HEK293T (cell line): ENCODE data around the gene AGAP2.

ENCODE experiments used
- CTCF ChIA-PET: fragments of 350-600 bp; formaldehyde crosslinking; extraction: SDS; loops from one replicate; lab custom pipeline; 2021; ENCODE audit warnings: antibody characterized with exemption, inconsistent platforms; lab: Yijun Ruan, JAX
- POLR2A ChIA-PET: fragments of 350-600 bp; formaldehyde crosslinking; extraction: SDS; loops from one replicate; lab custom pipeline; 2020; ENCODE audit warnings: antibody characterized with exemption, inconsistent platforms; lab: Yijun Ruan, JAX
- DNase-seq: peaks from one replicate; pipeline ENCODE4 v3.0.0; 2012; ENCODE audit warnings: mixed read lengths; ENCODE audit errors: extremely low spot score
- ARNT ChIP-seq: fragments of 450-650 bp; IDR thresholded peaks from 2 replicates; pipeline ENCODE4 v1.6.1; 2017; ENCODE audit warnings: mild to moderate bottlenecking
- BHLHE40 ChIP-seq: fragments of 450-650 bp; IDR thresholded peaks from 2 replicates; pipeline ENCODE4 v1.6.1; 2016; ENCODE audit warnings: mild to moderate bottlenecking, moderate library complexity, borderline replicate concordance
- CTBP1 ChIP-seq: fragments of 450-650 bp; IDR thresholded peaks from 2 replicates; pipeline ENCODE4 v1.6.1; 2016; ENCODE audit warnings: borderline replicate concordance
- ELF4 ChIP-seq: fragments of 450-650 bp; IDR thresholded peaks from 2 replicates; pipeline ENCODE4 v1.6.1; 2017; ENCODE audit warnings: antibody characterized with exemption
- FOXA1 ChIP-seq: fragments of 450-650 bp; IDR thresholded peaks from 2 replicates; pipeline ENCODE4 v1.6.1; 2016; ENCODE audit warnings: mild to moderate bottlenecking
- FOXK2 ChIP-seq: fragments of 450-650 bp; IDR thresholded peaks from 2 replicates; pipeline ENCODE4 v1.6.1; 2016; ENCODE audit warnings: mild to moderate bottlenecking
- FOXM1 ChIP-seq: fragments of 450-650 bp; IDR thresholded peaks from 2 replicates; pipeline ENCODE4 v1.6.1; 2017; ENCODE audit warnings: mild to moderate bottlenecking, borderline replicate concordance
- HDGF ChIP-seq: fragments of 450-650 bp; IDR thresholded peaks from 2 replicates; pipeline ENCODE4 v1.6.1; 2017; ENCODE audit warnings: antibody characterized with exemption, borderline replicate concordance
- L3MBTL2 ChIP-seq: fragments of 450-650 bp; conservative IDR thresholded peaks from 2 replicates; pipeline ENCODE4 v1.6.1; 2016; ENCODE audit warnings: mild to moderate bottlenecking
- LEF1 ChIP-seq: fragments of 450-650 bp; IDR thresholded peaks from 2 replicates; pipeline ENCODE4 v1.6.1; 2017; ENCODE audit warnings: mild to moderate bottlenecking, borderline replicate concordance
- NFRKB ChIP-seq: fragments of 450-650 bp; IDR thresholded peaks from 2 replicates; pipeline ENCODE4 v1.6.1; 2016; ENCODE audit warnings: mild to moderate bottlenecking, moderate library complexity
- SP1 ChIP-seq: fragments of 450-650 bp; IDR thresholded peaks from 2 replicates; pipeline ENCODE4 v1.6.1; 2017
- SUZ12 ChIP-seq: fragments of 450-650 bp; IDR thresholded peaks from 2 replicates; pipeline ENCODE4 v1.6.1; 2016; ENCODE audit warnings: mild to moderate bottlenecking
- TARDBP ChIP-seq: fragments of 450-650 bp; IDR thresholded peaks from 2 replicates; pipeline ENCODE4 v1.6.1; 2016
- ZNF384 ChIP-seq: fragments of 450-650 bp; IDR thresholded peaks from 2 replicates; pipeline ENCODE4 v1.6.1; 2016
- TF ChIP-seq, protein P1 (sequence below): fragments of 450-650 bp; IDR thresholded peaks from 2 replicates; pipeline ENCODE4 v1.6.1; 2016

Gene AGAP2

GRCh38 chr12:57730336-57731067, 8.0 kb downstream of the AGAP2 start:
- ChIA-PET CTCF (no interaction called here), POLR2A (interaction anchor here (6.9 kb wide), 1 partner anchor 14 kb away, joined by 42 read pairs; the partner anchor contains the start of gene TSPAN31)
- no peak for TF ChIP-seq HDGF
- TF ChIP-seq L3MBTL2, result no peak
- no peak for TF ChIP-seq BHLHE40
- TF ChIP-seq SUZ12, result no peak
- no peak for TF ChIP-seq SP1
- no peak for DNase-seq

GRCh38 chr12:57729321-57729844, 9.2 kb downstream of the AGAP2 start:
- ChIA-PET POLR2A (no interaction called here), CTCF (no interaction called here)
- DNase-seq, result no peak
- no peak for TF ChIP-seq TARDBP
- no peak for TF ChIP-seq SUZ12
- no peak for TF ChIP-seq BHLHE40
- TF ChIP-seq SP1, result no peak
- no peak for TF ChIP-seq L3MBTL2
- TF ChIP-seq CTBP1, result no peak
- no peak for TF ChIP-seq NFRKB
- TF ChIP-seq ZNF384, result no peak
- TF ChIP-seq, protein P1, sequence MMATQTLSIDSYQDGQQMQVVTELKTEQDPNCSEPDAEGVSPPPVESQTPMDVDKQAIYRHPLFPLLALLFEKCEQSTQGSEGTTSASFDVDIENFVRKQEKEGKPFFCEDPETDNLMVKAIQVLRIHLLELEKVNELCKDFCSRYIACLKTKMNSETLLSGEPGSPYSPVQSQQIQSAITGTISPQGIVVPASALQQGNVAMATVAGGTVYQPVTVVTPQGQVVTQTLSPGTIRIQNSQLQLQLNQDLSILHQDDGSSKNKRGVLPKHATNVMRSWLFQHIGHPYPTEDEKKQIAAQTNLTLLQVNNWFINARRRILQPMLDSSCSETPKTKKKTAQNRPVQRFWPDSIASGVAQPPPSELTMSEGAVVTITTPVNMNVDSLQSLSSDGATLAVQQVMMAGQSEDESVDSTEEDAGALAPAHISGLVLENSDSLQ, result no peak
- no peak for TF ChIP-seq LEF1
- TF ChIP-seq HDGF, result no peak
- no peak for TF ChIP-seq FOXA1
- no peak for TF ChIP-seq ELF4
- no peak for TF ChIP-seq ARNT
- no peak for TF ChIP-seq FOXM1
- no peak for TF ChIP-seq FOXK2

GRCh38 chr12:57727758-57728395, 10.7 kb downstream of the AGAP2 start:
- TF ChIP-seq SUZ12 (no peak), L3MBTL2 (no peak), BHLHE40 (no peak), FOXM1 (no peak), SP1 (no peak), CTBP1 (no peak), HDGF (no peak), ELF4 (no peak), ZNF384 (no peak), FOXA1 (no peak), LEF1 (no peak), TARDBP (no peak)
- TF ChIP-seq, protein P1, result no peak
- DNase-seq, result no peak
- POLR2A ChIA-PET, result interaction anchor here (2.4 to 2.9 kb wide), 3 partner anchors 8 to 24 kb away, joined by 11 to 29 read pairs (median 23); partner anchors contain the start of genes CDK4 and TSPAN31
- CTCF ChIA-PET, result no interaction called here

GRCh38 chr12:57726884-57727757, 11.4 kb downstream of the AGAP2 start:
- TF ChIP-seq, protein P1, result no peak
- TF ChIP-seq SP1, result no peak
- no peak for TF ChIP-seq TARDBP
- TF ChIP-seq HDGF, result no peak
- no peak for TF ChIP-seq NFRKB
- TF ChIP-seq ELF4, result no peak
- TF ChIP-seq BHLHE40, result no peak
- TF ChIP-seq L3MBTL2, result no peak
- TF ChIP-seq SUZ12, result no peak
- ChIA-PET CTCF (interaction anchor here (0.9 to 1.7 kb wide), 5 partner anchors 9 to 137 kb away, joined by 3 to 25 read pairs (median 4); partner anchors contain the start of gene PIP4K2C), POLR2A (interaction anchor here (1.4 to 2.9 kb wide), 5 partner anchors 9 to 45 kb away, joined by 3 to 29 read pairs (median 11); partner anchors contain the start of genes CDK4, EEF1AKMT3, METTL1 and TSPAN31)
- no peak for DNase-seq
